HG03439 (cell line): ENCODE data around the gene LRIT1.

Experiments
- ATAC-seq: cut with Tn5 transposase; IDR thresholded peaks from one replicate; pipeline ENCODE4 v1.9.1; 2021; ENCODE audit warnings: mild to moderate bottlenecking, moderate library complexity; ENCODE audit not compliant: unreplicated experiment

The LRIT1 gene

DNA sequence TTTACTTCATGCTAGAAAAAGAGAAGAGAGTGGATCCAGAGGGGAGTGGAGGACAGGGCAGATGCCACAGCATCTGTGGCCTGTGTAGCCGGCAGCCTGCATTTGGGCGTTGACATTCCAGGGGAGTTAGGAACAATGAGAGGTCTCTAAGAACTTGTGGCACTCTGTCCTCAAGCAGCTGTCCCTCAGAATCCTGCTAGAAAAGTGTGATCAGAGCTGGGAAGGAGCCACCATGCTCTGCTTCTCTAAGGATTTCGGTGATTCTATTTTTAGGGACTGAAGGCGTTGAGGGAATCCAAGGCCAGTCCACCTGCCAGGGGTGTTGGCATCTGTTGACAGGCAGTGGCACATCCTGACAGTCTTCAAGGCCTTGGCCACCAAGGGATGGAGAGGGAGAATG, 23.6 kb downstream of the LRIT1 start:
- no peak for ATAC-seq

DNA sequence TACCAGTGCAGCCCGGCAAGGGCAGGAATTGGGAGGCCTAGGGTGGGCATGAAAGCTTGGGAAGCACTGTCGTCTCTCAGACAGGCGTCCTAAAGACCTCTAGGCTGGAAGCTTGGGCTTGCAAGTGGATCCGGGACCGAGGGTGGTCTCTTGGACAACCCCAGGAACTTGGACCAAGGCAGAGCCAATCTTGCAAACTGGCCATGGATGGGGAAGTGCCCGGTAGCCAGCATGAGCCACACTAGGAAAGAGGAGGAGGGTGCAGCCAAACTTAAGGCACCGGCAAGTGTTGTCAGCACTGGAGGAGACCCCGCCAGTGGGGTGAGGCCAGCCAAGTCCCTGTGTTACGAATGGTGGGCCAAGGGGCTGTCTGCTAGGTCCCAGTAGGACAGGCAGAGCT, 24.5 kb downstream of the LRIT1 start:
- no peak for ATAC-seq

DNA sequence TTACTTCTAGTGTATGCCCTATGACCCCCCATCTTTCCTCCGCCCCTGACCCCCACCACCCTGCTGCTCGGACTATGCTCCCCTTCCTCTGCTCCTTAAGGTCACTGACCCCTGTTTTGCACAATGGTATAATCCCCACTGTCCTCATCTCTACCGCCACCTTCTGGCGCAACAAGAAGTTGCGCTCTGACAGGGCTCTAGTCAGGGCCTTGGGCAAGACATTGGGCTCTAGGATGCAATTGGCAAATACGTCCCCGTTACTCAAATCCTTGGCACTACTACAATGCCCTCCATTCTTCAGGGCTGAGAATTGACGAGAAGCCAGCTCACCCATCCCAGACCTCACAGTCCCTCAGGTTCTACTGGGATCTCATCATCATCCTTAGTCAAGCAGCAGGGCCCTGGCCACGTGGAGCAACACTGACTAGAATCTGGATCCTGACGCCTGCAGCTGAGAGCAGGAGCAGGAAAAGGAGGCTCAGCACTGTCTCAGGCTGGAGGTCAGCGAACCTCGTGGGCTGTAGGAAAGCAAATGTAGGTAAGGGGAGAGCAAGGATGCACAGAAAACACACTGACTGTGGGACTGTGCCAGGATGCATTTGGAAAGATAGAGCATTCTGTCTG, 26.6 kb downstream of the LRIT1 start:
- peak; percentile 91 for ATAC-seq

DNA sequence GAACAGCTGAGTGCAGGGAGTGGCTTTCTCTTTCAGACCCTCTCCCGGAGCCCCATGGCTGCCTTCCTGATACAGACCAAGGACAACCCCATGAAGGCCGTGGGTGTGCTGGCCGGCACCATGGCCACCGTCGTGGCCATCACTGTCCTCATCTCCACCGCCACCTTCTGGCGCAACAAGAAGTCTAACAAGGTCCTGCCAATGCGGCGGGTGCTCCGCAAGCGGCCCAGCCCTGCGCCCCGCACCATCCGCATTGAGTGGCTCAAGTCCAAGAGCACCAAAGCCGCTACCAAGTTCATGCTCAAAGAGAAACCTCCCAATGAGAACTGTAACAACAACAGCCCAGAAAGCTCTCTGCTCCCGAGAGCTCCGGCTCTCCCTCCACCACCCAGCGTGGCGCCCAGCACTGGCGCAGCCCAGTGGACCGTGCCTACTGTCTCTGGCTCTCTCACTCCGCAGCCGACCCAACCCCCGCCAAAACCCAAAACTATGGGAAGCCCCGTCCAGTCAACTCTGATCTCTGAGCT, 27.2 kb downstream of the LRIT1 start:
- peak; percentile 16 for ATAC-seq

DNA sequence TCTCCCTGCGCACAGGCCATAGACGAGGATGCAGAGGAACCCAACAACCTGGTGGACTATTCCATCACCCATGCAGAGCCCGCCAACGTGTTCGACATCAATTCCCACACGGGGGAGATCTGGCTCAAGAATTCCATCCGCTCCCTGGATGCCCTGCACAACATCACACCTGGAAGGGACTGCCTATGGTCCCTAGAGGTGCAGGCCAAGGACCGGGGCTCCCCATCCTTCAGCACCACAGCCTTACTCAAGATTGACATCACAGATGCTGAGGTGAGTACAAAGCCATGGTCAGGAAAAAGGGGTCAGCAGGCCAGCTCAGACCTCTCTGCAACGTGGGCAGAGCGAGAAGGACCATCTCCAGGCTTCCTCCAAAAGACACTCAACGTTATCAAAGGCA, 28.3 kb downstream of the LRIT1 start:
- ATAC-seq, result no peak

DNA sequence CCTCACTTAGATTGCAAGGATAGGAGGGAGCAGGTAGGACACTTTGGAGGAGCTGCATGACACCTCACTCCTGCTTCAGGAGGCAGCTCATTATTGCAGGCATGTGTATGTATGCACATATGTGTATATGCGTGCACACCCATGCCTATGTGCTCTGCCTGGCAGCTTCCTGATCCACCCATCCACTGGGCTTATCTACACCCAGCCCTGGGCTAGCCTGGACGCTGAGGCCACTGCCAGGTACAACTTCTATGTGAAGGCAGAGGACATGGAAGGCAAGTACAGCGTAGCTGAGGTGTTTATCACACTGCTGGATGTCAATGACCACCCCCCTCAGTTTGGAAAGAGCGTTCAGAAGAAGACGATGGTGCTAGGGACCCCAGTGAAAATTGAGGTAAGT, 29.3 kb downstream of the LRIT1 start:
- ATAC-seq, result no peak

DNA sequence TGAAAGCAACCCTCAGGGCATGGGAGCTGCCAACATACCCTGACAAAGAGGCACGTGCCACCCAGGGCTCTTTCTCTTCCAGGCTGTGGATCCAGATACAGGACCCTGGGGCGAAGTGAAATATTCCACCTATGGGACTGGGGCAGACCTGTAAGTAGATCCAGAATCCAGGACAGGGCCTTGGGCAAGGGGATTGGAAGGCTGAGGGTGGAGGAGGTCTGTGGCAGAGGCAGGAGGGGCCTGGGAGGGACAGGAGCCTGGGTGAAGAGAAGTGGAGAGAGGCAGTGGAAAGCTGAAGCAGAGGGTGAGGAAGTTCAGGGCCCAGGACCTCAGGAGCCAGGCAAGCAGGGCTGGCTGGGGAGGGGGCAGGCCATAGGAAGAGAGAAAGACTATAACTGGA, 29.8 kb downstream of the LRIT1 start:
- ATAC-seq, result no peak

DNA sequence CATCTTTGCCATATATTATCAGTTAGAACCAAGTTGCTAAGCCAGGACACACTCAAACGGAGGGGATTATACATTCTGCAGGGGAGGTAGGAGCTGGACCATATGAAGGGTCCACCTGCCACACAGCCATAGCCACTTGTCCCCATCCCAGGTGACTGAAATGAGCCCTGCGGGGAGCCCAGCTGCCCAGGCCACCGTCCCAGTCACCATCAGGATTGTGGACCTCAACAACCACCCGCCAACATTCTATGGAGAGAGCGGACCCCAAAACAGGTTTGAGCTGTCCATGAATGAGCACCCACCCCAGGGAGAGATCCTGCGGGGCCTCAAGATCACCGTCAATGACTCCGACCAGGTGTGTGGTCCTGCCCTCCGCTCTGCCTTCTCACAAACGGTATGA, 33.3 kb downstream of the LRIT1 start:
- no peak for ATAC-seq

DNA sequence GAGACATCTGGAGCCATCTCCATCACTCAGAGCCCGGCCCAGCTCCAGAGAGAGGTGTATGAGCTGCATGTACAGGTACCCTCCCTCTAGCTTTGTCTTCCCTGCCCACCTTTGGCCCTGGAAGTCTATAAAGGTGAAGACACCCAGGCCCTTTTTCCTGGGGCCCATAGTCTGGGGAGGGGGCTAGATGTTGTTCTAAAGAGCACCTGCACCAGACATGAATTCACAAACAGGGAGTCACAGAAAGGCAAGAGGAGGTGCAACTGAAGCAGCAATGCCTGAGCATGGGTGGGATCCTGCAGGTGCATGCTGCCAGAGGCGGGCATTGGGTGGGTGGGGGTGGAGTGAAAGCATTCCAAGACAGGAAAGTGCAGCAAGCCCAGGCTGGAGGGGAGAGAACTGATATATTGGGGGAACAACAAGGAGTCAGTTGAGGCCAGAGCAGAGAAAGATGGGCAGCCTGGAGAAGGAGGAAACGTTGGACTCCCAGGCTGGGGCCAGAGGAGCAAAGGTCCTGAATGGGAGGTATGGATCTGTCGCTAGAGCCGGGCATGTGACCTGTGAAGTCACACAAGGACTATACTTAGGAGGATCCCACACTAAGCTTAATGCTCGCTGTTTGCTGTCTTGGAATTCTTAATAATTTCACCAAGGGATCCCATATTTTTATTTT, 35.4 kb downstream of the LRIT1 start:
- ATAC-seq, result no peak

DNA sequence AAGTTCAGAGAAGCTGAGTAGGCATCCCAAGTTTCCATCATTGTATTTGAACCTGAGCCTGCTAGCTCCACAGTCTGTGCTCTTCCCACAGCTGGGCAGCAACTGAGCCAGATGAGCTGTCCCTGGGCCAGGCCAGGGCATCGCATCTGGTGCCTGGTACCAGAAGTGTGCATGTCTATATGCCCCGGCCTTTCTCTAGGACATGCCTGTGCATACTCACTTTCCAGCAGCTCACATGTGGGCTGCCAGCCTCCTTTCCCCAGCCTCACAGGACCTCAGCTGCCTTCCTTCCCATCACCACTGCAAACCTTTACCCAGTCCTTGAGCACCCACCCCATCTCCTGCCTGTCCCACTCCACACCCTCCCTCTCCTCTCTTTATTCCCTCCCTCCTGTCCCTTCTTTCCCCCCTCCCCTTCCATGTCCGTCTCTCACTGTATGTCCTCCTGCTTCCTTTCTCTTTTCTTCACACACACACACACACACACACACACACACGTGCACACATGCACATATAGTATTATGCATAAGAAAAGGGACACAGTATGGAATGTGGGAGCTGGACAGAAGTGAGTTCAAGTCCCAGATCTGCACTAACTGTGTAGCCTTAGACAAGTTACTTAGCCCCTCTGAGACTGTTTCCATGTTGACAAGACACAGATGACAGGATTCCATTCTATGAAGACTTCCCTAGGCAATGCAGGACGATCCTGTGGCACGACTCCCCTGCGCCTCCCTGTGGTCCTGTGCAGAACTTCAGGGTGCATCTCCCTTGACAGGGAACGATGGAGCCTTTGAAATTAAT, 36.1 kb downstream of the LRIT1 start:
- peak; percentile 74 for ATAC-seq

DNA sequence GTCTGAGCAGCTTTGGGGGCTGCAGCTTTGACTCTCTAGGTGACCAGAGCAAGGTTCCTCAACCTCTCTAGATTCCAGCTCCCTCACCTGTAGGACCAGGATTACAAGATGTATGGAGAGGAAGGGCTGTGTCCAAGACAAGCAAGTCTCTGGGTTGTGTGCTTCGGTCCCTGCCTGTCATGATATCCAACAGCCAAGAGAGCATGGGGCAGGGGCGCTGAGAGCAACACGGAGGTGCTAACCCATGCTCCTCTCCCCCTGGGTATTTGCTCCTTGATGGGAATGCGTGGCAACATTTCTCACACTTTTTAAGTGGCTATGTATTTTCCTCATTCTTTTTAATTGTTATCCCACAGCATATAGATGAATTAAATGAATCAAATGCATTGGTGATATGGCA, 36.7 kb downstream of the LRIT1 start:
- ATAC-seq, result no peak

DNA sequence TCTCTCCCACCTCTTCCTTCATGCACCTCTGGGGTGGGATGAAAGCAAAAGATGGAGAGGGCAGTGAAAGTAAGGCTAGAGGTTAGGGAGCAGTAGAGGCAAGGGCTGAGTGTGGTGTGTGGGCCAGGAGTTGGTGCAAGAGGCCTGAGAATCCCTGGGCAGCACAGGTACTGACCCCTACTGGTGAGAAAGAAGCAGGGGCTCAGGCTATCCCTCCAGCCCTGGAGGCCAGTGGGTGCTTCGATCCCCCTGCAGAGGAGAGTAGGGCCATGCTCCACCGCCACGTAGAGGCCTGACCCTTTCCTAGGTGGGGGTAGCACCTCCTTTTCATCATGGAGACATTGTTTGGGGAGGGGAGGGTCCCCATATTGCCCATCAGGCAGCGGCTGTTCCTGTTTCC, 37.2 kb downstream of the LRIT1 start:
- peak; percentile 68 for ATAC-seq

DNA sequence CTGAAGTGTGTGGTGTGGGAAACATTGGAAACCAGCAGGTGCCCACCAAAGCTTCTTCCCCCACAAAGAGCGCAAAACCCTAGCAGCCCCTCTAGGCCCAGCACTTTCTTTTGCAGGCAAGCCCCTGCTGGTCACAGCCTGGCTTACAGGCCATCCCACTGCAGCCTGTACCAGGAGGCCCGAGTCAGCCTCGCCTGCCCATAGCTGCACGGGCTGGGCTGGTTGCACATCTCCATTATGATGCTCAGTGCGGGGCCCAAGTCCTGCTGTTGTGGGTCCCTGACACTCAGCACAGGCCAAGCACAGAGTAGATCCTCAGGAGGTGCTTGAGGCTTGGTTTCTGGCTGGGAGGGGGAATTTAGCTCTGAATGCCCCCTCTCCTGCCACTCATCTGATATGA, 39.0 kb downstream of the LRIT1 start:
- no peak for ATAC-seq

DNA sequence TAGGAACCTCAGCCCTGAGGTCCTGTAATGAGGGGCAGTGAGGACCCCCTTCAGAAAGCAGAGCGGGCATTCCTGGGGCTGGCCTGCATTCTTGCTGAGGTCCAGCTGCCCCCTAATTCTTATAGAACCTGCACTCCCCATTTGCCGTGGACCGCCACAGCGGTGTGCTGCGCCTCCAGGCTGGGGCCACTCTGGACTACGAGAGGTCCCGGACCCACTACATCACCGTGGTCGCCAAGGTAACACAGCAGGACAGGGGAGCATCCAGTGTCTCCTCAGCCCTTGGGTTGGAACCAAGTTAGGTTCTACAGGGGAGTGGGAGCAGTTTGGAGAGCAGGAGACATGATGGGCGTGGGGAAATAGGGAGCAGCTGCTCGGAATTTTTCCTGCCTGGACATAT, 39.7 kb downstream of the LRIT1 start:
- ATAC-seq, result no peak

DNA sequence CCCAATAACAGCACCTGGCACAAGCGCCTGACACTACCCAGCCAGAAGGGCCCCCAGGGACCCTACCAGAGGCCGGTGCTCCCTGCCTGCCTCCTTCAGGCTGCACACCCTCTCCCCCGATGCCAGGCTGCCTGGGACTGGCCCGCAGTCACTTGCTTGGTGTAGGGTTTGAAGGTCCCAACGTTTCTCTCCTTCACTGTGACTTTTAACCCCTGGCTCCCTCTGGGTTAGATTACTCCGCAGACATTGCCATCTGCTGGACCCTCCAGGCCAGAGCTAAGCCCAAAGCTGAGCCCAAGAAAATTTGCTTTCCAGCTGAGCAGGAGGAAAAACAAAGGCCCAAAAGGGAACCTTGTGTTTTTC, 40.1 kb downstream of the LRIT1 start:
- ATAC-seq, result no peak

DNA sequence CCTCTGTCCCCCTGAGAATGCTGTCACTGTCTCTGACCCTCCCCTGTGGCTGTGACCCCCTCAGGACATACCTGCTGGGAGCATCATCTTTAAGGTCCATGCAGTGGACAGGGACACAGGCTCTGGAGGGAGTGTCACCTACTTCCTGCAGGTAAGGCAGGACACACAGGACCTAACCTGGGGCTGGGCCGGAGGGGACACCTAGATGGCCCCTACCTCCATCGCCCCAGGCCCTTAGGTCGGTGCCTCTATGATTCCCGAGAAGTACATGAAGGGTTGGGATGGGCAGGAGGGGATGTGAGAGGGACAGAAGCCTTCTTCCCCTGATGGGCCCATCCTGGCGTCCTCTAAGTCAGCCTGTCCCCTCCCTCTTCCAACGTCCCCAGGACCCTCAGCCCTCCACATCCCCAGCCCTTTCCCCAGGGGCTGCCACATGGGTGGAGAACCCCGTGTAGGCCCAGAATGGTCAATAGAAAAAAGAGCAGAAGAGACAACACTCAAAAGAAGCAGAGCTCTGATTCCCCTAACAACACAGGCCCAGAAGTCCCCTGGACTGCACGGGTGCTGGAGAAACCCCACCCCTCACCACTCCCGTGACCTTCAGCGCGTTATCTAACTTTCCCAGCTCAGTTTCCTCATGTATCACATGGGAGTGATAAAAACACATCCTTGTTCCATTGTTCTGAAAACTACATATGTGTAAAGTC, 40.7 kb downstream of the LRIT1 start:
- no peak for ATAC-seq

DNA sequence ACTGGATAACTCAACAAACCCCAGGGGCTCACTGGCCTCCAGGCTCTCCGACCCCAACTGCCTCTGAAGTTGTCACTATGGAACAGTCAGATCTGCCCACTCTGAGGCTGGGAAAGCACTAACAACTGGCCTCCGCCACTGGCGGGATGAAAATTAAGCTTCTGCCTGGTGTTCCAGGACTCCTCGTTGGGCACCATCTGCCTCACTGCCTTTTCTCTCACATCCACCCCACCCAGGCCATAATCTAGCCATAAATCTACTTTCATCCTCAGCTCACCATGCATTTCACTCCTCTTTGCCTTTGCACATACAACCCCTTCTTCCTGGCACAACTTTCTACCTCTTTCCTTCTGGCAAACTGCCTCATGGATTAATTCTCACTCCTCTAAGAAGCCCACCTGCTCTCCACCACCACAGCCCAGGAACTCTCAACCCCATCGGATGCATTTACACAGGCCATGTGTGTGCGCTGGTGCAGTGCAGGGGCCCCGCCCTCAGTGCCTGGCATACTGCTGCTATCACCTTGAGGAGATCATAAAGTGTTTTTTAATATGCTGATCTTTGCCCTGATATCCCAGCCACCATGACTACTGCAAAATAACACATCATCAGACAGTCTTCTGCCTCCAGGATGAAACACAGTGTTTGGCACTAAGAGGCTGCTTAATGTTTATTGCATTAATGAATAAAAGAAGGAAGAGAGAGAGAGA, 43.0 kb downstream of the LRIT1 start:
- no peak for ATAC-seq

DNA sequence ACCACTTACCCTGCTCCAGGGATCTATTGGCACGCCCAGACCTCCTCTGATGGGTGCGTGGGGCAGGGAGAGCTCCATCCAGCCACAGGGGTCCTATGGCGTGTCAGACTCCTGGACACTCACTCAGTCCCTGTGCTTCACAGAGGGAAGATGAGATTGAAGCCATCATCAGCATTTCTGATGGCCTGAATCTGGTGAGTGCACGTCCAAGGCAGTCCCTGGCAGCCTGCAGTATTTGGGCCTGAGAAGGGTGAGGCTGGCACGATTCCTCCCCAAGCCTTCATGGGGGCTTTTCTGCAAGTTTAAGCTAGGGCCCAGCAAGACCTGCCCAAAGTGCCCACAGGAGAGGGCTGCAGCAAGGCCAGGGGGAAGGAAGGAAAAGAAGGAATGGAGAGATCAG, 43.7 kb downstream of the LRIT1 start:
- ATAC-seq, result no peak

DNA sequence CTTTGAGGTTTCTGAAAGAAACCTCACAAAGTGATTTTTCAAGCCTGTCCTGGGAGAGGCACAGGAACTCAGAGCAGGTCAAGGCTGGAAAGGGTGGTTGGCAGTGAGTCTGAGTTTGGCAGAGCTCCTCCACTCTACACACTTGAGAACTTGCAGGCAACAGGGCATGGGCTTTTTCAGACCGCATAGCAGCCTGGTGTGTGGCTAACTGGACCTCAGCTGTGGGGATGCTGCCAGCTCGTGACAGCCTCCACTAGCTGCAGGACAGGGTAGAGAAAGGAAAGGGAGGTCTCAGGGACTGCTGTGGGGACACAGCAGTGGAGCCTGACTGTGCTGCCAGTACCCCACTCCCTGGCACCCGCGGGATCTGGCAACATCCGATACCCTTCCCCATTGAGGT, 44.4 kb downstream of the LRIT1 start:
- no peak for ATAC-seq

DNA sequence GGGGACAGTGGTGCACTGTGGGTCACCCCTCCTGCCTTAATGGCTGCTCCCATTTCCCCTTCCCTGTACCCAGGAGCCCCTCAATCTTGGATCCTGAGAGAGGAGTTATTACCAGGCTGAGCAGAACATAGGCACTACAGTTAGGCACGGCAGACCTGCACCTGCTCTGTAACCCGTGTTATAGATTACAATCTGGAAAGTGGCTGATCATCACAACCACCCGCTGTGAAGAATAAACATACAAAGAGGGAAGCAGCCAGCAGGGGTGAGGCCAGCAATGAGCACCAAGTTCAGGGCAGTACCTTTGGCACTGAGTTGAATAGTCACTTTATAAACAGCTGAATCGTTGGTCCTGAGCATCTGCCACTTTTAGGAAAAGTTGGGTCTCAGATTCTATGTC, 45.3 kb downstream of the LRIT1 start:
- ATAC-seq, result no peak
